H9 (cell line): ENCODE results near the gene TBC1D9B. TPM values are rescaled to one million over a fixed set of nuclear protein-coding genes. Genes with fewer than 3 reads are reported as not detected.

ENCODE experiments used
- DNase-seq: peaks from one replicate; pipeline ENCODE4 v3.0.0-alpha.2; 2017
- H2AFZ ChIP-seq: one replicate; pipeline ENCODE4 v1.6.1; 2013; ENCODE audit warnings: mild to moderate bottlenecking, low read length, control low read depth, moderate library complexity
- H2AK5ac ChIP-seq: 2 replicates; pipeline ENCODE4 v1.6.1; 2013; ENCODE audit warnings: low read length, control low read depth, mixed read lengths; ENCODE audit not compliant: insufficient read length
- H2BK120ac ChIP-seq: one replicate; pipeline ENCODE4 v1.6.1; 2013; ENCODE audit warnings: low read depth, mild to moderate bottlenecking, low read length, control low read depth, inconsistent platforms; ENCODE audit not compliant: poor library complexity, severe bottlenecking
- H2BK12ac ChIP-seq: 2 replicates; pipeline ENCODE4 v1.6.1; 2013; ENCODE audit warnings: low read length, control low read depth, mixed read lengths, low read depth; ENCODE audit not compliant: insufficient read length
- H2BK15ac ChIP-seq: 2 replicates; pipeline ENCODE4 v1.6.1; 2013; ENCODE audit warnings: low read depth, low read length, control low read depth
- H2BK20ac ChIP-seq: one replicate; pipeline ENCODE4 v1.6.1; 2013; ENCODE audit warnings: low read depth, mild to moderate bottlenecking, low read length, control low read depth, inconsistent platforms; ENCODE audit not compliant: poor library complexity, severe bottlenecking
- H2BK5ac ChIP-seq: 2 replicates; pipeline ENCODE4 v1.6.1; 2013; ENCODE audit warnings: low read length, control low read depth, mixed read lengths; ENCODE audit not compliant: insufficient read length
- H3K14ac ChIP-seq: 2 replicates; pipeline ENCODE4 v1.6.1; 2013; ENCODE audit warnings: low read length, control low read depth; ENCODE audit not compliant: insufficient read depth
- H3K18ac ChIP-seq: 2 replicates; pipeline ENCODE4 v1.6.1; 2013; ENCODE audit warnings: low read depth, mild to moderate bottlenecking, mixed read lengths, low read length, control low read depth; ENCODE audit not compliant: insufficient read length
- H3K23ac ChIP-seq: 2 replicates; pipeline ENCODE4 v1.6.1; 2013; ENCODE audit warnings: low read length, control low read depth, mixed read lengths, low read depth; ENCODE audit not compliant: insufficient read length
- H3K23me2 ChIP-seq: 2 replicates; pipeline ENCODE4 v1.6.1; 2013; ENCODE audit warnings: low read depth, mild to moderate bottlenecking, mixed read lengths, low read length, control low read depth; ENCODE audit not compliant: insufficient read length, poor library complexity, severe bottlenecking
- H3K27ac ChIP-seq: 2 replicates; pipeline ENCODE4 v1.5.1; 2013; ENCODE audit warnings: low read length, control low read depth, mixed read lengths, low read depth; ENCODE audit not compliant: insufficient read length
- H3K27me3 ChIP-seq: 2 replicates; pipeline ENCODE4 v1.6.1; 2013; ENCODE audit warnings: low read length, control low read depth, inconsistent platforms; ENCODE audit not compliant: insufficient read depth
- H3K4ac ChIP-seq: 2 replicates; pipeline ENCODE4 v1.6.1; 2013; ENCODE audit warnings: low read depth, mild to moderate bottlenecking, control low read depth, inconsistent platforms, low read length, moderate library complexity
- H3K4me1 ChIP-seq: 2 replicates; pipeline ENCODE4 v1.6.1; 2013; ENCODE audit warnings: low read length, control low read depth, inconsistent platforms; ENCODE audit not compliant: insufficient read depth
- H3K4me2 ChIP-seq: 2 replicates; pipeline ENCODE4 v1.6.1; 2013; ENCODE audit warnings: low read length, control low read depth, mixed read lengths; ENCODE audit not compliant: insufficient read length, insufficient read depth
- H3K56ac ChIP-seq: 2 replicates; pipeline ENCODE4 v1.6.1; 2013; ENCODE audit warnings: low read depth, mild to moderate bottlenecking, mixed read lengths, low read length, control low read depth; ENCODE audit not compliant: insufficient read length
- H3K79me1 ChIP-seq: 2 replicates; pipeline ENCODE4 v1.6.1; 2013; ENCODE audit warnings: low read depth, mild to moderate bottlenecking, moderate library complexity, low read length, control low read depth, inconsistent platforms; ENCODE audit not compliant: insufficient read depth, poor library complexity, severe bottlenecking
- H3K79me2 ChIP-seq: 2 replicates; pipeline ENCODE4 v1.6.1; 2013; ENCODE audit warnings: low read length, control low read depth, inconsistent platforms; ENCODE audit not compliant: insufficient read depth
- H3K9ac ChIP-seq: 2 replicates; pipeline ENCODE4 v1.6.1; 2013; ENCODE audit warnings: low read length, control low read depth, mixed read lengths; ENCODE audit not compliant: insufficient read length; ENCODE audit errors: extremely low read depth
- H3K9me3 ChIP-seq: one replicate; pipeline ENCODE4 v1.6.1; 2013; ENCODE audit warnings: low read depth, low read length, inconsistent platforms; ENCODE audit not compliant: control insufficient read depth
- H3T11ph ChIP-seq: one replicate; pipeline ENCODE4 v1.6.1; 2013; ENCODE audit warnings: mild to moderate bottlenecking, low read length, control low read depth, inconsistent platforms
- H4K20me1 ChIP-seq: one replicate; pipeline ENCODE4 v1.6.1; 2013; ENCODE audit not compliant: control insufficient read depth, insufficient read length, insufficient read depth
- H4K5ac ChIP-seq: 2 replicates; pipeline ENCODE4 v1.6.1; 2013; ENCODE audit warnings: low read depth, mild to moderate bottlenecking, mixed read lengths, low read length, control low read depth; ENCODE audit not compliant: insufficient read length
- H4K8ac ChIP-seq: replicated peaks from 2 replicates; pipeline ENCODE4 v1.6.1; 2013; ENCODE audit warnings: low read length, control low read depth, mixed read lengths, low read depth; ENCODE audit not compliant: insufficient read length
- H4K91ac ChIP-seq: 2 replicates; pipeline ENCODE4 v1.6.1; 2013; ENCODE audit warnings: low read depth, mild to moderate bottlenecking, moderate library complexity, mixed read lengths, low read length, control low read depth; ENCODE audit not compliant: insufficient read length
- H3K27ac Mint-ChIP-seq, 3 experiments: 2 replicates in 2 of 3; 3 replicates in 1 of 3; pipeline ENCODE4 v1.8.0; 2020 to 2021; ENCODE audit warnings: mixed read lengths in 3 of 3, mild to moderate bottlenecking in 1 of 3, moderate library complexity in 1 of 3
- H3K27me3 Mint-ChIP-seq: 2 replicates; pipeline ENCODE4 v1.8.0; 2021; ENCODE audit warnings: low read depth, mild to moderate bottlenecking, moderate library complexity, mixed read lengths
- H3K36me3 Mint-ChIP-seq, 3 experiments: 2 replicates in 2 of 3; 3 replicates in 1 of 3; pipeline ENCODE4 v1.8.0; 2020 to 2021; ENCODE audit warnings: low read depth in 3 of 3, mixed read lengths in 3 of 3; ENCODE audit not compliant: insufficient read depth in 1 of 3
- H3K4me1 Mint-ChIP-seq, 2 experiments: 2 replicates each; pipeline ENCODE4 v1.8.0; 2020; ENCODE audit warnings: mixed read lengths in 2 of 2
- H3K4me3 Mint-ChIP-seq, 2 experiments: 2 replicates in 1 of 2; 3 replicates in 1 of 2; pipeline ENCODE4 v1.8.0; 2020 to 2021; ENCODE audit warnings: mild to moderate bottlenecking in 2 of 2, mixed read lengths in 2 of 2, moderate library complexity in 1 of 2
- H3K9me3 Mint-ChIP-seq, 2 experiments: 2 replicates in 1 of 2; 3 replicates in 1 of 2; pipeline ENCODE4 v1.8.0; 2020; ENCODE audit warnings: mild to moderate bottlenecking in 2 of 2, mixed read lengths in 2 of 2, moderate library complexity in 1 of 2
- WGBS: extraction: QIAGEN DNeasy Blood & Tissue Kit; methylation state at CpG from one replicate; pipeline ENCODE4 v1.1.7; 2013; ENCODE audit warnings: missing lambda C conversion rate, low lambda C conversion rate, mixed read lengths; ENCODE audit not compliant: insufficient read length; ENCODE audit errors: extremely low coverage; 5-methylcytosine and 5-hydroxymethylcytosine counted together
- total RNA-seq: library from RNA; stranded (reverse); gene quantifications from 2 replicates; pipeline ENCODE4 v1.2.1, GENCODE V29; 2021
- TF ChIP-seq, protein P1 (sequence below): fragments of 200-600 bp; sonication (generic); conservative IDR thresholded peaks from 3 replicates; pipeline ENCODE4 v1.8.0; 2021; ENCODE audit warnings: antibody characterized with exemption, mild to moderate bottlenecking

Gene TBC1D9B
- total RNA-seq, 1 experiment from 2014 or later, result 62.1 TPM

GRCh38 chr5:179895861-179896260, 11.8 kb downstream of the TBC1D9B start:
- Histone ChIP-seq H2AFZ (no peak overlapping the region), H3K4me2 (no peak overlapping the region), H4K91ac (no peak overlapping the region), H3K27me3 (no peaks in the 10 kb centered on the region), H3K79me2 (no peaks in the 10 kb centered on the region), H2BK120ac (no peak overlapping the region), H2BK20ac (no peak overlapping the region), H4K5ac (no peak overlapping the region), H2AK5ac (no peak overlapping the region), H3K27ac (no peak overlapping the region), H4K20me1 (no peaks in the 10 kb centered on the region), H2BK15ac (no peak overlapping the region), H3K4ac (no peak overlapping the region), H3K14ac (no peak overlapping the region), H3K9ac (no peak overlapping the region), H3K4me1 (no peaks in the 10 kb centered on the region; the same call in 1 of the 2 replicates), H3K56ac (no peak overlapping the region), H2BK5ac (no peak overlapping the region), H3T11ph (no peak overlapping the region), H2BK12ac (no peak overlapping the region), H3K23ac (no peak overlapping the region), H3K23me2 (no peaks in the 10 kb centered on the region), H3K18ac (no peak overlapping the region), H3K9me3 (no peaks in the 10 kb centered on the region), H3K79me1 (no peaks in the 10 kb centered on the region), H4K8ac (no peak overlapping the region)
- Mint-ChIP-seq H3K36me3 (peaks cover 17 to 48% (median 38%) of the 10 kb centered on the region in 3 experiments), H3K27ac (no peak overlapping the region; a peak in 1 of 7 replicates), H3K9me3 (no peaks in the 10 kb centered on the region), H3K4me3 (no peak overlapping the region), H3K4me1 (peaks cover 9 to 12% of the 10 kb centered on the region in 2 experiments), H3K27me3 (no peaks in the 10 kb centered on the region)
- WGBS, result no CpG with 5 or more reads among the region's 6 CpGs
- DNase-seq, result no peak
- TF ChIP-seq, protein P1, sequence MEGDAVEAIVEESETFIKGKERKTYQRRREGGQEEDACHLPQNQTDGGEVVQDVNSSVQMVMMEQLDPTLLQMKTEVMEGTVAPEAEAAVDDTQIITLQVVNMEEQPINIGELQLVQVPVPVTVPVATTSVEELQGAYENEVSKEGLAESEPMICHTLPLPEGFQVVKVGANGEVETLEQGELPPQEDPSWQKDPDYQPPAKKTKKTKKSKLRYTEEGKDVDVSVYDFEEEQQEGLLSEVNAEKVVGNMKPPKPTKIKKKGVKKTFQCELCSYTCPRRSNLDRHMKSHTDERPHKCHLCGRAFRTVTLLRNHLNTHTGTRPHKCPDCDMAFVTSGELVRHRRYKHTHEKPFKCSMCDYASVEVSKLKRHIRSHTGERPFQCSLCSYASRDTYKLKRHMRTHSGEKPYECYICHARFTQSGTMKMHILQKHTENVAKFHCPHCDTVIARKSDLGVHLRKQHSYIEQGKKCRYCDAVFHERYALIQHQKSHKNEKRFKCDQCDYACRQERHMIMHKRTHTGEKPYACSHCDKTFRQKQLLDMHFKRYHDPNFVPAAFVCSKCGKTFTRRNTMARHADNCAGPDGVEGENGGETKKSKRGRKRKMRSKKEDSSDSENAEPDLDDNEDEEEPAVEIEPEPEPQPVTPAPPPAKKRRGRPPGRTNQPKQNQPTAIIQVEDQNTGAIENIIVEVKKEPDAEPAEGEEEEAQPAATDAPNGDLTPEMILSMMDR, result no peak
